GM12878 (cell line): ENCODE data around the gene TXNRD1. TPM values are rescaled to one million over a fixed set of nuclear protein-coding genes. Genes with fewer than 3 reads are reported as not detected.

ENCODE experiments used
- BACH1 ChIP-seq: fragments of 450-650 bp; IDR thresholded peaks from 2 replicates; pipeline ENCODE4 v1.6.1; 2017; ENCODE audit warnings: mild to moderate bottlenecking, borderline replicate concordance
- CHD4 ChIP-seq: fragments of 200-600 bp; sonication (generic); IDR thresholded peaks from 2 replicates; pipeline ENCODE4 v1.6.1; 2016; ENCODE audit warnings: mild to moderate bottlenecking
- CTCF ChIP-seq, 3 experiments: IDR thresholded peaks in 2 of 3; conservative IDR thresholded peaks in 1 of 3; 2 replicates each; pipeline ENCODE4 v1.5.1; 2011; ENCODE audit warnings: low read depth in 3 of 3, low read length in 3 of 3, mild to moderate bottlenecking in 3 of 3, control low read depth in 2 of 3, moderate library complexity in 2 of 3, inconsistent platforms in 1 of 3, mixed read lengths in 1 of 3; ENCODE audit not compliant: control insufficient read depth in 2 of 3, insufficient read depth in 1 of 3; ENCODE audit errors: extremely low read depth in 1 of 3
- ETV6 ChIP-seq, 2 experiments: fragments of 450-650 bp in 1 of 2; IDR thresholded peaks in 1 of 2; conservative IDR thresholded peaks in 1 of 2; 2 replicates each; pipeline ENCODE4 v1.6.1; 2014; ENCODE audit warnings: antibody characterized with exemption in 1 of 2, borderline replicate concordance in 1 of 2, low read depth in 1 of 2, mild to moderate bottlenecking in 1 of 2, moderate library complexity in 1 of 2
- EZH2 ChIP-seq: IDR thresholded peaks from 2 replicates; pipeline ENCODE4 v1.6.1; 2012; ENCODE audit warnings: low read depth, mild to moderate bottlenecking, control low read depth, inconsistent platforms, low read length, borderline replicate concordance; ENCODE audit not compliant: control insufficient read depth
- FOXK2 ChIP-seq: fragments of 450-650 bp; IDR thresholded peaks from 2 replicates; pipeline ENCODE4 v1.6.1; 2017; ENCODE audit warnings: mild to moderate bottlenecking, moderate library complexity
- HDAC6 ChIP-seq: fragments of 200-600 bp; sonication (generic); IDR thresholded peaks from one replicate; pipeline ENCODE4 v1.8.0; 2017; ENCODE audit warnings: antibody characterized with exemption; ENCODE audit not compliant: unreplicated experiment
- HSF1 ChIP-seq: fragments of 150-350 bp; IDR thresholded peaks from 2 replicates; pipeline ENCODE4 v1.6.1; 2014; ENCODE audit warnings: mild to moderate bottlenecking, low read depth, low read length
- IRF4 ChIP-seq: IDR thresholded peaks from 2 replicates; pipeline ENCODE4 v1.6.1; 2011; ENCODE audit warnings: low read depth, low read length
- MAX ChIP-seq: IDR thresholded peaks from 2 replicates; pipeline ENCODE4 v1.6.1; 2012; ENCODE audit warnings: low read depth, low read length, improper control_type of control experiment
- NFIC ChIP-seq: IDR thresholded peaks from 2 replicates; pipeline ENCODE4 v1.6.1; 2012; ENCODE audit warnings: low read depth, mild to moderate bottlenecking, inconsistent platforms, low read length, moderate library complexity
- NR2C1 ChIP-seq: fragments of 450-650 bp; IDR thresholded peaks from 2 replicates; pipeline ENCODE4 v1.6.1; 2017; ENCODE audit warnings: antibody characterized with exemption, mild to moderate bottlenecking, moderate library complexity
- NR2F1 ChIP-seq: fragments of 450-650 bp; conservative IDR thresholded peaks from 2 replicates; pipeline ENCODE4 v1.6.1; 2017; ENCODE audit warnings: mild to moderate bottlenecking
- PML ChIP-seq: IDR thresholded peaks from 2 replicates; pipeline ENCODE4 v1.6.1; 2012; ENCODE audit warnings: low read length, inconsistent platforms
- RAD21 ChIP-seq: IDR thresholded peaks from 2 replicates; pipeline ENCODE4 v1.6.1; 2011; ENCODE audit warnings: mild to moderate bottlenecking, low read depth, low read length, moderate library complexity; ENCODE audit not compliant: insufficient read depth
- RCOR1 ChIP-seq: conservative IDR thresholded peaks from 2 replicates; pipeline ENCODE4 v1.6.1; 2012; ENCODE audit warnings: low read depth, low read length, improper control_type of control experiment
- SMC3 ChIP-seq: IDR thresholded peaks from 2 replicates; pipeline ENCODE4 v1.6.1; 2011; ENCODE audit warnings: low read length, improper control_type of control experiment, borderline replicate concordance
- SREBF1 ChIP-seq: IDR thresholded peaks from 2 replicates; pipeline ENCODE4 v1.6.1; 2012; ENCODE audit warnings: mild to moderate bottlenecking, low read length
- ZNF207 ChIP-seq: fragments of 450-650 bp; IDR thresholded peaks from 2 replicates; pipeline ENCODE4 v1.6.1; 2014; ENCODE audit warnings: antibody characterized with exemption, mild to moderate bottlenecking, borderline replicate concordance
- ZNF217 ChIP-seq: fragments of 450-650 bp; IDR thresholded peaks from 2 replicates; pipeline ENCODE4 v1.6.1; 2017; ENCODE audit warnings: antibody characterized with exemption, mild to moderate bottlenecking
- ZNF274 ChIP-seq: IDR thresholded peaks from one replicate; pipeline ENCODE4 v1.8.0; 2011; ENCODE audit not compliant: insufficient read length, insufficient read depth
- ZNF384 ChIP-seq: IDR thresholded peaks from 2 replicates; pipeline ENCODE4 v1.6.1; 2012; ENCODE audit warnings: low read depth, mild to moderate bottlenecking, low read length, improper control_type of control experiment, borderline replicate concordance
- polyA plus RNA-seq, 11 experiments: library from polyadenylated mRNA; depleted of rRNA in 4 of 11; unstranded in 6 of 11; stranded (reverse) in 5 of 11; fragments of >200 nt; fragmentation: Nextera tagmentation in 4 of 11; fragmentation: Illumina TruSeq in 1 of 11; extraction: Ambion mirVana in 4 of 11; extraction: Trizol in 1 of 11; gene quantifications; 1 replicate in 1 of 11; 2 replicates in 10 of 11; pipeline versions ENCODE4 v1.2.1 to v1.2.3, GENCODE V29; 2011 to 2016; ENCODE audit warnings: inconsistent platforms in 2 of 11, missing spikeins in 2 of 11, low read depth in 1 of 11
- total RNA-seq, 4 experiments: library from RNA; depleted of rRNA in 3 of 4; stranded (reverse); fragments of >200 nt in 3 of 4; fragmentation: Illumina TruSeq in 1 of 4; extraction: Trizol in 1 of 4; gene quantifications; 2 replicates each; pipeline versions ENCODE4 v1.2.1 to v1.2.3, GENCODE V29; 2013 to 2021
- TF ChIP-seq, protein P1 (sequence below): IDR thresholded peaks from 2 replicates; pipeline ENCODE4 v1.6.1; 2012; ENCODE audit warnings: low read depth, low read length, improper control_type of control experiment
- TF ChIP-seq, protein P2 (sequence below): IDR thresholded peaks from 2 replicates; pipeline ENCODE4 v1.6.1; 2011; ENCODE audit warnings: mild to moderate bottlenecking, low read depth, low read length, moderate library complexity; ENCODE audit not compliant: insufficient replicate concordance

TXNRD1 gene
- total and polyA plus RNA-seq, 10 of the 15 experiments (the other 5 are each of a cell fraction or from before 2014, with no cell fraction given), result 52.6 to 84.6 (median 67.8) TPM

DNA sequence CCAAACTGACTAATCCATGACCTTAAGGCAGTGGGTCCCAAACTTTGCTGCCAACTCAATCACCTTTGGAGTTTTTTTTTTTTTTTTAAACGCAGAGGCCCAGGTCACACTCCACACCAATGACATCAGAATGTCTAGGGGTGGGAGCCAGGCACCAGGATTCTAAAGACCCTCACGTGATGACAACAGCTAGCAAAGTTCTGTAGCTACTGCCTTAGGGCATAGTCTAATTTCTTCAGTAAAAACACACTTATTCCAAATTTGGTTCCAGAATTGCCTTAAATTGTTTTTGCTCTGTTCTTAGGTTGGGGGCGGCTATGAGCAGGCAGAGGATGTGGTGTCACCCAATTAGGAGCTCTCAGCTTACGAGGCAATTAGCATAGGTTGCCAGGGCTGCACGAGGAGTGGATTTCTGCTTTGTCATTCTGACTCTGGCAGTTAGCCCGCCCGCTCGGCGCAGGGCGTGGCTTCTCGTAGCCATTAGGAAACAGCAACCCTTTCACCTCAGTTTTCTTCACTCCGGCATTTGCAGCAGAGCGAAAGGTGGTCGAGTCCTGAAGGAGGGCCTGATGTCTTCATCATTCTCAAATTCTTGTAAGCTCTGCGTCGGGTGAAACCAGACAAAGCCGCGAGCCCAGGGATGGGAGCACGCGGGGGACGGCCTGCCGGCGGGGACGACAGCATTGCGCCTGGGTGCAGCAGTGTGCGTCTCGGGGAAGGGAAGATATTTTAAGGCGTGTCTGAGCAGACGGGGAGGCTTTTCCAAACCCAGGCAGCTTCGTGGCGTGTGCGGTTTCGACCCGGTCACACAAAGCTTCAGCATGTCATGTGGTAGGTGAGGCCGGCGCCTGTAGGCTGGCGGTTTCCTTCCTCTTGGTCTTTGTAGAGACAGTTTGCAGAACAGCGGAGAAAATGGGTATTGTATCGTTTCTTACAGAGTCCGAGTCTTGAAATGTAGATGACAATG lies 71.2 kb downstream of the TXNRD1 start (continued):
- TF ChIP-seq NFIC (peak; percentile 45; the same call in 1 of the 2 replicates), IRF4 (no peak), BACH1 (peak; percentile 98), CHD4 (no peak), ZNF217 (no peak), RCOR1 (0 out of 2 replicates have a peak, but pooled peaks have one; percentile 18), FOXK2 (no peak), EZH2 (no peak), SMC3 (no peak), ZNF274 (no peak), MAX (peak; percentile 67), PML (peak; percentile 87), SREBF1 (no peak), NR2C1 (no peak), ZNF207 (0 out of 2 replicates have a peak, but pooled peaks have one; percentile 60), ZNF384 (peak; percentile 75), HSF1 (no peak), CTCF (IDR thresholded peaks at IDR 0.05 in 2 of 3, conservative IDR thresholded peaks at IDR 0.05 in 1 of 3; ENCODE audit: control insufficient read depth in 2 of 3, extremely low read depth in 1 of 3, insufficient read depth in 1 of 3, low read depth in 3 of 3, low read length in 3 of 3) (no peak), RAD21 (no peak), NR2F1 (peak; percentile 6), ETV6 (conservative IDR thresholded peaks at IDR 0.05 in 1 of 2, IDR thresholded peaks at IDR 0.05 in 1 of 2; ENCODE audit: borderline replicate concordance in 1 of 2, low read depth in 1 of 2) (no peak), HDAC6 (no peak)
- TF ChIP-seq, protein P1, sequence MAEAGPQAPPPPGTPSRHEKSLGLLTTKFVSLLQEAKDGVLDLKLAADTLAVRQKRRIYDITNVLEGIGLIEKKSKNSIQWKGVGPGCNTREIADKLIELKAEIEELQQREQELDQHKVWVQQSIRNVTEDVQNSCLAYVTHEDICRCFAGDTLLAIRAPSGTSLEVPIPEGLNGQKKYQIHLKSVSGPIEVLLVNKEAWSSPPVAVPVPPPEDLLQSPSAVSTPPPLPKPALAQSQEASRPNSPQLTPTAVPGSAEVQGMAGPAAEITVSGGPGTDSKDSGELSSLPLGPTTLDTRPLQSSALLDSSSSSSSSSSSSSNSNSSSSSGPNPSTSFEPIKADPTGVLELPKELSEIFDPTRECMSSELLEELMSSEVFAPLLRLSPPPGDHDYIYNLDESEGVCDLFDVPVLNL, result no peak
- TF ChIP-seq, protein P2, sequence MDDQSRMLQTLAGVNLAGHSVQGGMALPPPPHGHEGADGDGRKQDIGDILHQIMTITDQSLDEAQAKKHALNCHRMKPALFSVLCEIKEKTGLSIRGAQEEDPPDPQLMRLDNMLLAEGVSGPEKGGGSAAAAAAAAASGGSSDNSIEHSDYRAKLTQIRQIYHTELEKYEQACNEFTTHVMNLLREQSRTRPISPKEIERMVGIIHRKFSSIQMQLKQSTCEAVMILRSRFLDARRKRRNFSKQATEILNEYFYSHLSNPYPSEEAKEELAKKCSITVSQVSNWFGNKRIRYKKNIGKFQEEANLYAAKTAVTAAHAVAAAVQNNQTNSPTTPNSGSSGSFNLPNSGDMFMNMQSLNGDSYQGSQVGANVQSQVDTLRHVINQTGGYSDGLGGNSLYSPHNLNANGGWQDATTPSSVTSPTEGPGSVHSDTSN, result peak; percentile 88
